NCI-H2227 (cell line): ENCODE measurements around the gene CACNB1.
A peak's percentile ranks its signal among the peaks of the same experiment; 100 is the strongest.
"Not testable (repeated sequence)": the region's sequence is repeated elsewhere in the genome, so short reads cannot be mapped to it uniquely, and the experiment has no call there.

Source experiments
- DNase-seq: peaks from one replicate; lab custom pipeline; 2025; ENCODE audit not compliant: unreplicated experiment; lab: John Stamatoyannopoulos, UW

Gene CACNB1

DNA sequence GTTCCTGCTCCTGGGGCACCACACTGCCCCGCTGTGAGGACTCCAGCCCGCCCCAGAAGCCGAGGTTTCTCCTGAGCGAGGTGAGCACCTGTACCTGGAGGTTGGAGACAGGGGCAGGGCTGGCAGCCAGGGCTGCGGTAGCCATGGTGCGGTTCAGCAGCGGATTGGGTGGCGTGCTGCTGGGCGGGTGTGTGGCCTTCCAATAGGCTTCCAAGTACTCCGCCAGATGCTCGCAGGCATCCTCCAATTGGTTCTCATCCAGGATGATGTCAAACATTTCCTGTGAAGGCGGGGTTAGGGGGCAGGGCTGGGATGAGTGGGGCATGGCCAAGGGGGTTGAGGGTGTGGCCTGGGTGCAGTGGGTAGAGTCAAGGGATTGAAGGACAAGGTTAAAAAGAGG is 20.2 kb downstream of the CACNB1 start:
- no peak for DNase-seq

DNA sequence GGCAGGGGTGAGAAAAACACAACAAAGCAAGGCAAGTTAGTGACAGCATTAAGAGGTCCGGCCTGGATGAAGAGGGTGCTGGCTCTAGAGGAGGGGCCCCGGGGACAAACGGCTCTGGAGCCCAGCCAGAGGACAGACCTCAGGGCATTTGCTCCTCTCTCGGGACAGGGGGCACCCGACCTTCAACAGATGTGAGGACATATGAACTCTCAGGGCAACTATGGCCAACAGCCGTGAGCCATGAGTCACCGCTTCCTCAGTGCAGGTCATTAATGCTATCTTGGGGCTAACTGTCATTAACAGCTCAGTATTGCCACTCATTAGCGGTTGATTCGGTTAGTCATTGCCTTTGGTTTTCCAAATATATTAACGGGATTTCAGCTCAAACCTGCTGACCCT is 21.8 kb downstream of the CACNB1 start:
- DNase-seq, result no peak

DNA sequence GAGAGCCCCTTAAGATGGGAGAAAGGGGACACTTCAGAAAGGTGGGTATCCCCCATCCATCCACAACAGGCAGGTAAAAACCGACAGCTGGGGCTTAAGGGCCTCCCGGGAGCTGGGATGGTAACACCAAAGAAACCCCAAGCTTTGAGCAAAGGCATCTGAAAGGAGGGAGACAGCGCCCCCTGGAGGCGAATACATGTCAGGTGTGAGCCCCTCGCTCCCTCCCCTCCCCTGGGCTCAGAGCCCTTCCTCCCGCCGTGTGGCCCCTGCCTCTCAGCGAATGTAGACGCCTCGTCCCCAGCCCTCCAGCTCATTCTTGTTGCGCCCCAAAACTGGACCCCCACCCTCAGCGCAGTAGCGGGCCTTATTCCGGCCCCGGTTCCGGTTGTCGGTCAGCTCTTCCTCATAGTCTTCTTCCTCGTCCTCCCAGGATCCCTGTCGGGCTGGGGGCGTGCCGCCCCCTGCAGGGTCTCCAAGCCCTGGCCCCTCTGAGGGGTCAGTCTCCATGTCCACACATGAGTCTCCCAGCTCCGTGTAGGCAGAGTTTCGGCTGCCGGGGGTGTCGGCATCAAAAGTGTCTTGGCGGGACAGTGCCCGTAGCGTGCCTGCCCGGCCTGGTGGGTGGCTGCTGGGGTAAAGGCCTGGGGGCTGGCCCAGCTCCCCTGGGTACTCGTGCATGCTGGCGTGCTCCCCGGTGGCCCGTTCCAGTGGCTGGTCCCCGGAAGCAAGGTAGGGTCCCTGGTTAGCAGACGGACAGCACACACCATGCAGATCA is 22.4 kb downstream of the CACNB1 start:
- peak; percentile 78 for DNase-seq

DNA sequence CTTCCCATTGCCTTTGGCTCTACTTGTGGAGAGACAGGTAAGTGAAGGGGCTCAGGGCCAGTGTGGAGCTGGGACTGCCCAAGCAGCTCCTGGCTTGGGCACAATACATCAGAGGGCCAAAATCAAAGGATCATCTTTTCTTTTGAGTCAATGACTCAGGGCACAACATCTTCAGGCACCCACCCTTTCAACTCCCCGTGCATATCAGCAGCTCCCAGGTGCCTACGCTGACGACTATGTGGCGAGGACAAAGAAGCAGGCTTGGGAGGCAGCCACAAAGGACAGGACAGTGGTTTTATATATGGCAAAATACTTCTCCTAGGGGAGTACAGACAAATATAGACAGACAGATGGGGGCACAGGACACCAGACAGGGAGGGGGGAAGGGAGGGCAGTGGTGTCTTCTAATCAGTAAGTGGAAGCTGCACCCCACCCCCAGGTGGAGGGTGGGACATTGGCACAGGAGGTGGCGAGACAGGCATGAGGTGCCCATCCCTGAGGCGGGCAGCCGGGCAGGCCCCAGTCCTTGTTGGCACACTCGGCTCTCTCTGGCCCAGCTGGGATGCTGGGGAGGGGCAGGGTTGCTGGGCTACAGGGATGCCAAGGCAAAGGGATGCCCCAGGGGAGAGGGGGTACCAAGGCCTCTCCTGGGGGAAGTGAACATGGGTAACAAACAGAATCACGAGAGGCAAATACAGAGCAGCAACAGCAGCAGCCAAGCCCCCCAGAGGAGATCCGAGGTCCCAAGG is 23.8 kb downstream of the CACNB1 start:
- no peak for DNase-seq

DNA sequence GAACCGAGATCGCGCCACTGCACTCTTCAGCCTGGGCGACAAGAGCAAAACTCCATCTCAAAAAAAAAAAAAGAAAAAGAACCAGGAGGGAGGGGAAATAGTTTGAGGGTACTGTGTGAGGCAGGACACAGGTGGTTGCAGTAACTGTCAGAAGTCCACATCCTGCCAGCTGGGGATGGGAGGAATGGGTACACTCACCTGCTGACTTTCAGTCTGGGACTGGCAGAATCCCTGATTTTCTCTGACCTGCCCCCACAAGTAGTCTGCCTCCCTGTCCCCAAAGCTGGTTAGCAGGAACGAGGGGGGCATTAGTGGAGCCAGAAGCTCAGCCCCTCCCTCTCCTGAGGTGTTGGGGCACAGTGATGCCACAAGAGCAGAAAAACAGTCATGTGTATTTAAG is 24.4 kb downstream of the CACNB1 start:
- no peak for DNase-seq

DNA sequence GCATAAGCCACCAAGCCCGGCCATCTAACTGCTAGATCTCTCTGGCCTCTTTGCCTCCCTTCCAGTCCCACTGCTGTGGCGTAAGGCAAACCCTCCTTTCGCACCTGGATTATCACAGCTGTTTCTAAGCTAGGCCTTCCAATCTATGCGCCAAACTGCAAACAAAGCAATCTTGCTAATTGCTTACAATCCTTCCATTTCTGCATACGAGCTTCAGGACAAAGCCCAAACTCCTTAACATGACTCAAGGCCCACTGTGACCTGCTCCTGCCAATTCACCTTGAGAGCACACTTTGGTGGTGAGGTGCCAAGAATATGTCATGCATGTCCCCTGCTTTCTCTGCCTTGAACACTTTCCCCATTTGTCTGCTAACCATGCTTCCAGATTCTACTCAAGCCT is 25.5 kb downstream of the CACNB1 start:
- DNase-seq, result no peak

DNA sequence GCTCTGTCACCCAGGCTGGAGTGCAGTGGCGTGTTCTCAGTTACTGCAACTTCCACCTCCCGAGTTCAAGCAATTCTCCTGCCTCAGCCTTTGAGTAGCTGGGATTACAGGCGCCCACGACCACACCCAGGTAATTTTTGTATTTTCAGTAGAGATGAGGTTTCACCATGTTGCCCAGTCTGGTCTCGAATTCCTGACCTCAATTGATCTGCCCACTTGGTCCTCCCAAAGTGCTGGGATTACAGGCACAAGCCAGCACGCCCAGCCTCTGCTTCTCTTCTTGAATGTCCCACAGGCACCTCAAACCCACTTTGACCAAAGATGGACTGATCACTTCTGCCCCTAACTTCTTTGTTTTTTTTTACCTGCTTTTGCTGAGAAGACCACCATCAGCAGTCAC is 26.9 kb downstream of the CACNB1 start:
- DNase-seq, result no peak

DNA sequence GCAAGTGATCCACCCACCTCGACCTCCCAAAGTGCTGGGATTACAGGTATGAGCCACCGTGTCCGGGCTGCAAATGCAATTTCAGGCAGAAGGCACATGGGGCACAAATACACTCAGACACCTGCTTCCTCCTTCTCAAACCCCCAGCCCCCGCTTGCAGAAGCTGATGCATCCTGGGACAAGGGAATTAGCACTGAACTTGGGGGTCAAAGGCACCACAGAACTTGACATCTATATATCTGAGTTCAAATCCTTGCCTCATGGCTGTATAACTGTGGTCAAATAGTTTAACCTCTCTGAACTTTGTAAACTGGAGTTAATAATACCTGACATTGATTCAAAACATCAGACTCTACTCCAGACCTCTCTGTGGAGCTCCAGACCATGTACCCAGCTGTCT is 27.4 kb downstream of the CACNB1 start:
- DNase-seq, result no peak

DNA sequence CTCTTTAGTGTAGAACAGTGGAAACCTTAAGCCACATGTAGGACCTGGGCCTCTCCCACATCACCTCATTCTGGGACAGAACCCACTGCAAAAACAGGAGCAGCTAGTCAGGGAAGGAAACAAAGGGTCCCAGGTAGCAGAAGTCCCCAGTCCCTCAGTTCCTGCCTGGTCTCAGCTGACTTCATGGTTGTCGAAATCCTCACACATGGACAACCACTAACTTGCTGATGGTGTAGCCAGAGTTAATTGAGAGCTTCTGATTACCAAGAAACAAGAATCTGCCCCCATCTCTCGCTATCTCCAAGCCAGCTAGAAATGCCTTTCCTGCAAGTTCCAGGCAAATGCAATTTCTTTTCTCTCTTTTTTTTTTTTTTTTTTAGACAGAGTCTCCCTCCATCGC is 28.0 kb downstream of the CACNB1 start:
- DNase-seq, result no peak

DNA sequence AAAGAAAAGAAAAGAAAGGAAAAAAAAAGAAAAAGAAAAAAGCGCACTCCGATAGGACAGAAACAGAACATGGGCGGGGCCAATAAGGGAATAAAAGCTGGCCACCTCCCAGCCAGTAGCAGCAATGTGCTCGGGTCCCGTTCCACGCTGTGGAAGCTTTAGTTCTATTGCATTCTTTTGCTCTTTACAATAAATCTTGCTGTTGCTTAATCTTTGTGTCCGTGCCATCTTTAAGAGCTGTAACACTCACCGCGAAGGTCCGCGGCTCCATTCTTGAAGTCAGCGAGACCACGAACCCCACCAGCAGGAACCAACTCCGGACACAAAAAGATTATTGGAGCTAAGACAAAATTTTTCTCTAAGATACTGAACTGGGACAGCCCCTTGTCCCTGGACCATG is 28.4 kb downstream of the CACNB1 start:
- DNase-seq, result no peak

DNA sequence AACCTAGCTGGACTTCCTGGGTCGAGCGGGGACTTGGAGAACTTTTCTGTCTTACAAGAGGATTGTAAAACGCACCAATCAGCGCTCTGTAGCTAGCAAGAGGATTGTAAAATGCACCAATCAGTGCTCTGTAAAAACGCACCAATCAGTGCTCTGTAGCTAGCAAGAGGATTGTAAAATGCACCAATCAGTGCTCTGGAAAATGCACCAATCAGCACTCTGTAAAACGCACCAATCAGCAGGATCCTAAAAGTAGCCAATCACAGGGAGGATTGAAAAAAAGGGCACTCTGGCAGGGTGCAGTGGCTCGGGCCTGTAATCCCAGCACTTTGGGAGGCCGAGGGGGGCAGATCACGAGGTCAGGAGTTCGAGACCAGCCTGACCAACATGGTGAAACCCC is 29.0 kb downstream of the CACNB1 start:
- DNase-seq, result not testable (repeated sequence)

DNA sequence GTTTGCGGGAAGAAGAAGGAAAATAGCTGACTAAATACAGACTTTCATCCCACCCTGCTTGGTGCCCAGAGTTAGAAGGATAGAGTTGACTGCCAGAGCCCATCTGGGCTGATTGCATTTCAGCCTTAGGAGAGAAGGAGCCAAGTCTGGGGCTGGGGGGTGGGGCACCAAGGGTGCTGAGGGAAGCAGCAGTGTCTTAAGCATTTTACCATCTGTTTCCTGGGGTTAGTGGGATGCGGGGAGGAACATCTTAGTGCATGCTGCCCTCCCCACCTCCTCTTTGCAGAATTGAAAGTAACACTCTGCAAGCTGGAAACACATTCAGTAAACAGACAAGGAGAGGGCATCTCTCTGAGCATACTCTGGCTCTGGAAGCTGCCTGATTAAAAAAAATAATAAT is 30.0 kb downstream of the CACNB1 start:
- DNase-seq, result no peak

DNA sequence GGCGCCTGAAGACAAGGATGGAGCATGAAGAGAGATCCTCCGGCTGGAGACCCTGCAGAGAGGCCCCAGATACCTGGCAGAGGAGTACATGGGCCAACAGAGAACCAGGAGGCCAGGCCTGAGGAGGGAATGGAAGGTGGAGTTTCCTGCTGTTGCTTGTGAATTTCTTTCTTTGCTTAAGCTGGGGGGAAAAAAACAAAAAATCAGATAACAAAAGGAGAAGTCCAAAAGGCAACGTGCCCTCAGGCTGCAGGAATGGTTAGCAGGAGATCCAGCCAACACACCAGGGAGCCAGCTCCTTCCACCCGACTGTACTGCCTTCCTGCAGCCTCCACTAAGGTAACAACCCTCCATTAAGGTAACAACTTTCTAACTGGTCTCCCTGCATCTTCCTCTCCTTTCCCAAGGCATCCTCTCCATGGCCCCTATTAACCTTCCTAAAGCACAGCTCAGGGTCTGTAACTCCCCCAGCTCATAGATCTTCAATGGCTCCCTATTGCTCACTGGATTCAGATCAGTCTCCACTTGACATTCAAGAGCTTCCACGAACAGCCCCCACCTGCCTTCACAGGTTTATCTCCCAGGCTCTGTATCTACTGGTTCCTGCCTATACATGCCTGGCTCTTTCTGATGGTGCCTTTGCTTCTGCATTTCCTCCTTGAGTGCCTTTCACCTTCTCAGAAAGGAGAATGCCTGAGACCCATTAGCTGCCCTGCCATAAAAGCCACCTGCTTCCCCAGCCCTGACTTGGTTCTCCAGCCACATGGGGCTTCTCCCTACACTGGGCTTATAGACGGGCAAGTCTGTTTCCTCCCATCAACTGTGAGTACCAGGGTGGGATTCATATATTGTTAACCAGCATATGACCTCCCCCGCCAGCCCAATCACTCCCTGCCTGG is 30.8 kb downstream of the CACNB1 start:
- peak; percentile 33 for DNase-seq

DNA sequence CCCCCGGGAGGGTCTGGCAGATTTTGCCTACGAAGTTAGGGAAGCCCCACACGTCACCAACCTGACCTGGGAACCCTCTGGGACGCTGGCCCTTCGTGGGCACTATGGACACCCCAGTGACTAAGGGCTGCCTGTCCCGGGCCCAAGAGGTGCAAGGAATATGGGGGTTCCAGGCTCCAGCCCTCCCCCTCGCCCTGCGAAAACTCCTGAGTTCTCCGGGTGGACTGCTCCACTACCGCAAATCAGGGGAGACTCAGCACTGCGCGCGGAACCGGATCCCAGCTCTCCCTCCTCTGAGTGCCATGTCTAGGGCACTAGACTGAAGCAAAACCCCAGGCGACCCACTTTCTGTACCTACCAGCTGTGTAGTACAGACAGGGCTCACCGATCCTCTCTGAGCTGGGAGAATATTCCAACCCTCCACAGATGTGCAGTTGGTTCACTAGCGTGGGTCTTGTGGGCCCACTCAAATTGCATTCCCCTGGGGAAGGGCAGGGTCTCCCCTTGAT is 31.6 kb downstream of the CACNB1 start, which contains the start of gene ARL5C:
Gene ARL5C (minus strand): TSS at position 321 of the 509 bp plus-strand sequence. CDS start 401 bp downstream, outside the sequence.
- no peak for DNase-seq

DNA sequence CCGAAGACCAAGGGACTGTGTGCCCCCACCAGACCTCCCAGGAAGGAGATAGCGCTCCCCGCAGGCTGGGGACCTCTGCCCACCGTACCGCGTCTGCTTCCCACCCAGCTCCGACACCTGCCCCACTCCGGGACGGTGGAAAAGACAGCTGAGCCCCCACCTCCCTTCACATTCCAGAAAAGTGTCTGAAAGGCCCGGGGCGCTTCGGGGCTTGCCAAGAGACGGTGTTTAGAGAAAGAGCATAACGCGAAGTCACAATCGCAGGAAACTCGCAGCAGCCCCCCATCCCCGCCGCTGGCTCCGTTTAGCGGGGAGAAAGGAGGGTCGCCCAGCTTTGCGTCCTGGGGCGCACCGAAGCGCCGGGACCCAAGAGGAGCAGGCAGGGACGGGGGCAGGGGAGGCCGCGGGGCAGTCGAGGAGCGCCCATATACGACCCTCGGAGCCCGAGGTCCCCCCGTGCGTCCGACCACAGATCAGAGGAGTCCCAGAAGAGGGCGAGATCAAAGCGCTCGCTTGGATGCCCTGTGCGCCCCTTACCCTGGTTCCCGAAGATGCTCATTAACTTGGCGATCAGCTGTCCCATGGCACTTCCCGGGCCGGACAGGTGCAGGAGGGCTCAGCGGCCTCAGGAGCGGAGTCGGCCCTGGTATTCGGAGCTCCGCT is 32.2 kb downstream of the CACNB1 start:
- no peak for DNase-seq

DNA sequence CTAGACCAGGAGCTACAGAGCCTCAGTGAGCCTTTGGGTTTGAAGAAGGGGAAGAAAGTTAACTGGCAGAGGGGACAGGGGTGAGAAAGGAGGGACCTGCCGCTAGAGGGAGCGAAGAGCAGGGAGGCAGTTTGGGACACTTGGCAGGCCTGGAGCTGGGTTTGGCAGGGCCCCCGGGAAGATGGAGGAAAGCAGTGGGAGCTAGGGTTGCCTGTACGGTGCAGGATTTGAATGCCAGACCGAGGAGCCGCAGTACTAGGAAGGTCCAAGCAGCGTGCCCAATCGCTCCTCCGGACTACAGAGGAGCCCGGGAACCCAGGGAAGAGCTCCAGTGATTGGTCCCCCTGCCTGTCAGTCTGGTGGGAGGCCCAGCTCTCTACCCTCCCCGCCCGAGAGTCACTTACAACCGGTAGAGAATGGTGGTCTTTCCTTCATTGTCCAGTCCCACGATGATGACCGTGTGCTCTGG is 32.8 kb downstream of the CACNB1 start:
- DNase-seq, result peak; percentile 74

DNA sequence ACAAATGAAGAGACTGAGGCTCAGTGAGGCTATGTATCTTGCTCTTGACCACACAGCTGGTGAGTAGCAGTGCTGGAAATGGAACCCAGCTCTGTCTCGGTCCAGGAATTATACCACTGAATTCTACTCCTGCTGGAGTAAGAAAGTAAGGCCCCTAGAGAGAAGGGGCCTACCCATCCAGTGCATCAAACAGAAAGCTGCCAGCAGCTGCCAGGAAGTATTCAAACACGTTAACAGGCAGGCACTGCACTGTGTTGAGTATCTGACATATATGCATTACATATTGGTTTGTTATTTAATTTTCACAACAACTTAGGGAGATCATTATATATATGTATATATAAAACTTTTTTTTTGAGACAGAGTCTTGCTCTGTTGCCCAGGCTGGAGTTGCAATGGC is 35.5 kb downstream of the CACNB1 start:
- DNase-seq, result no peak

DNA sequence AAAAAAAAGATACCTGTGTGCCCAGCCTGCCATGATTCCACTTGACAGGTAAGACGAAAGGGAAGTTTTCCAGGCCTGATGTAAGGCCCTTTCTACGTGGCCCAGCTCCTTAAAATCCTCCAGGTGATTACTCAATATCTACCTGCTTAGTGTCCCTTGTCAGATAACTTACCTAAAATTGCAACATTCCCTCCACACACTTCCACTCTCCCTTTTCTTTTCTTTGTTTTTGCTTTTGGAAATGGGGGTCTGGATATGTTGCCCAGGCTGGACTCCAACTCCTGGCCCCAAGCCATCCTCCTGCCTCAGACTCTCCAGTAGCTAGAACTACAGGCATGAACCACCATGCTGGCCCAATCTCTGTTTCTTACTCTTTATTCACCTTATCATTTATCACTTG is 38.8 kb downstream of the CACNB1 start:
- DNase-seq, result no peak

DNA sequence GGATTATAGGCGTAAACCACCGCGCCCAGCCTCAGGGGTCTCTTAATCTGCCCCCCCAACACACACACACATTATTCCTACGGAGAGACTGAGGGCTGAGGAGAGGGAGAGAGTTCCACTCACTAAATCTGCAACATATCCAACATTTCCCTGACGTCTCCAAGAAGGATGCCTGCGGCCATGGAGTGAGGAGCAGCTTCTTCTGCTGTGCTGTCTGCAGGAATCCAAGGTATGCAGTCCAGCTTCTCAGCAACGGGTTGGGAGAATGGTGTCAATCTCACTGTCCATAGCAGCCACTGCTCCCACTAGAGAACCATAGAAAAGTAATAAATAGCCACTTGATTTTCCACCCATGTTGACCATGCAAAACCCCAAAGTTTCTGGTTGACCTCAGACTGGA is 41.0 kb downstream of the CACNB1 start:
- no peak for DNase-seq

DNA sequence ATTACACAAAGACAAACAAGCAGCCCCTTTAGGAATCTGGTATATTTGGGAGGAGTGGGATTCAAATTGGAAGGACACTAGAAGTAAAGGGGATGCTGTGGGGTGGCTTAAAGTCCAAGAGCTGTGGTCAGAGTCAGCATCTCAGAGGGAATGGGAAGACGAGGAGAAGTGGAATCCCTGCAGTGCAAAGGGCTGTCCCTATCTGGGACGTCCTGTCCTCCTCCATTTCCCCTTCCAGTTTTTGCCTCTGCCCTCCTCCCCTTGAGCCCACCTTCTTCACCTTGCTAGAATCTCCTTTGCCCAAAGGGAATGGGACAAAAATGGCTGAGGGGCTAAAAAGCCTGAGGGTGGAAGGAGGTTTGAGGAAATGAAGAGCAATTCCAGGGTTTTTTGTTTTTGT is 41.8 kb downstream of the CACNB1 start:
- no peak for DNase-seq
